Body of pancreas (tissue), 4 donors: ENCODE measurements around the gene SBSN. TPM values are rescaled to one million over a fixed set of nuclear protein-coding genes. Genes with fewer than 3 reads are reported as not detected.

Source experiments
- ATAC-seq: fragments of 150-250 bp; one replicate; pipeline ENCODE4 v1.9.1; 2016
- DNase-seq, 4 donors: peaks; one replicate each; pipeline ENCODE4 v3.0.0-alpha.2; 2019
- H3K27ac ChIP-seq, 4 donors: fragments of 200-600 bp; sonication (generic); 1 replicate in 3 of 4; 2 replicates in 1 of 4; pipeline versions ENCODE4 v1.5.1 to v1.6.1; 2016 to 2019; ENCODE audit warnings: mild to moderate bottlenecking in 1 of 4, mixed read lengths in 1 of 4, moderate library complexity in 1 of 4
- H3K27me3 ChIP-seq, 2 donors: fragments of 200-600 bp; sonication (generic); one replicate each; pipeline ENCODE4 v1.6.0; 2016; ENCODE audit warnings: mild to moderate bottlenecking in 1 of 2
- H3K36me3 ChIP-seq, 2 donors: fragments of 200-600 bp; sonication (generic); replicated peaks in 1 of 2; 2 replicates each; pipeline ENCODE4 v1.5.1; 2016; ENCODE audit warnings: low read depth in 2 of 2; ENCODE audit not compliant: insufficient read depth in 1 of 2
- H3K4me1 ChIP-seq: fragments of 200-600 bp; sonication (generic); one replicate; pipeline ENCODE4 v1.6.0; 2016
- H3K4me3 ChIP-seq, 2 donors: fragments of 200-600 bp; sonication (generic); 1 replicate in 1 of 2; 2 replicates in 1 of 2; pipeline ENCODE4 v1.5.1; 2016 to 2019
- H3K9me3 ChIP-seq, 3 donors: fragments of 200-600 bp; sonication (generic); 1 replicate in 2 of 3; 2 replicates in 1 of 3; pipeline ENCODE4 v1.5.1; 2016
- POLR2A ChIP-seq, 3 donors: fragments of 450-650 bp; IDR thresholded peaks; one replicate each; pipeline ENCODE4 v1.6.1; 2016; ENCODE audit warnings: antibody characterized with exemption in 3 of 3, mild to moderate bottlenecking in 2 of 3
- WGBS, 2 donors: methylation state at CpG; one replicate each; pipeline ENCODE4 v1.1.5; 2017; 5-methylcytosine and 5-hydroxymethylcytosine counted together
- intact Hi-C: fragments of 100-400 bp; cut with DNase I; formaldehyde crosslinking; loops from one replicate; pipeline ENCODE4 v1.15.1; 2023
- total RNA-seq, 2 donors: library from RNA; depleted of rRNA; stranded (reverse); fragments of >200 nt; gene quantifications; one replicate each; pipeline ENCODE4 v1.1.0, GENCODE V29; 2016
- TF ChIP-seq, protein P1 (sequence below), 7 experiments: fragments of 450-650 bp in 4 of 7; fragments of 200-600 bp in 3 of 7; sonication (generic) in 3 of 7; IDR thresholded peaks; one replicate each; pipeline ENCODE4 v1.5.1; 2016 to 2019; ENCODE audit warnings: antibody characterized with exemption in 7 of 7

Gene SBSN
- total RNA-seq, 2 donors from 2014 or later = not detected

DNA sequence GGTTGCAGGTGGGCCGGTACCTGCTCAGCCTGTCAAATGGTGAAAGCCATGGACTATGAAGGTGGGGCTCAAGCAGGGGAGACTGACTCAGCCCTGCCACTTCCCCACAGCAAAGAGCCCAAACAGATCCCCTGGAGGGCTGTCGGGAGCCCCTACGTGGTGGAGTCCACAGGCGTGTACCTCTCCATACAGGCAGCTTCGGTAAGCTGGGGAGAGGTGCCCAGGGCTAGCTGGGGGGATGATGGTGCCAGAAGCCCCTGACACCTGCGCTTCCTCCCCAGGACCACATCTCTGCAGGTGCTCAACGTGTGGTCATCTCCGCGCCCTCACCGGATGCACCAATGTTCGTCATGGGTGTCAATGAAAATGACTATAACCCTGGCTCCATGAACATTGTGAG, 14.1 kb upstream of the SBSN start:
- 93% methylated on average over 11 of the region's 11 CpGs; no CpG with 5 or more reads in 1 of the 2 donors for WGBS, 2 donors
- ATAC-seq (no peak), DNase-seq (no peak)
- Histone ChIP-seq H3K4me3 (no peak overlapping the region), H3K27me3 (no peaks in the 10 kb centered on the region), H3K27ac (no peak overlapping the region), H3K9me3 (no peaks in the 10 kb centered on the region), H3K36me3 (no peaks in the 10 kb centered on the region), H3K4me1 (peaks cover 21% of the 10 kb centered on the region)
- intact Hi-C loops = no loop called here
- TF ChIP-seq, protein P1, sequence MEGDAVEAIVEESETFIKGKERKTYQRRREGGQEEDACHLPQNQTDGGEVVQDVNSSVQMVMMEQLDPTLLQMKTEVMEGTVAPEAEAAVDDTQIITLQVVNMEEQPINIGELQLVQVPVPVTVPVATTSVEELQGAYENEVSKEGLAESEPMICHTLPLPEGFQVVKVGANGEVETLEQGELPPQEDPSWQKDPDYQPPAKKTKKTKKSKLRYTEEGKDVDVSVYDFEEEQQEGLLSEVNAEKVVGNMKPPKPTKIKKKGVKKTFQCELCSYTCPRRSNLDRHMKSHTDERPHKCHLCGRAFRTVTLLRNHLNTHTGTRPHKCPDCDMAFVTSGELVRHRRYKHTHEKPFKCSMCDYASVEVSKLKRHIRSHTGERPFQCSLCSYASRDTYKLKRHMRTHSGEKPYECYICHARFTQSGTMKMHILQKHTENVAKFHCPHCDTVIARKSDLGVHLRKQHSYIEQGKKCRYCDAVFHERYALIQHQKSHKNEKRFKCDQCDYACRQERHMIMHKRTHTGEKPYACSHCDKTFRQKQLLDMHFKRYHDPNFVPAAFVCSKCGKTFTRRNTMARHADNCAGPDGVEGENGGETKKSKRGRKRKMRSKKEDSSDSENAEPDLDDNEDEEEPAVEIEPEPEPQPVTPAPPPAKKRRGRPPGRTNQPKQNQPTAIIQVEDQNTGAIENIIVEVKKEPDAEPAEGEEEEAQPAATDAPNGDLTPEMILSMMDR (IDR thresholded peaks at IDR 0.05) = no peak
- no peak for TF ChIP-seq POLR2A (IDR thresholded peaks at IDR 0.05)

DNA sequence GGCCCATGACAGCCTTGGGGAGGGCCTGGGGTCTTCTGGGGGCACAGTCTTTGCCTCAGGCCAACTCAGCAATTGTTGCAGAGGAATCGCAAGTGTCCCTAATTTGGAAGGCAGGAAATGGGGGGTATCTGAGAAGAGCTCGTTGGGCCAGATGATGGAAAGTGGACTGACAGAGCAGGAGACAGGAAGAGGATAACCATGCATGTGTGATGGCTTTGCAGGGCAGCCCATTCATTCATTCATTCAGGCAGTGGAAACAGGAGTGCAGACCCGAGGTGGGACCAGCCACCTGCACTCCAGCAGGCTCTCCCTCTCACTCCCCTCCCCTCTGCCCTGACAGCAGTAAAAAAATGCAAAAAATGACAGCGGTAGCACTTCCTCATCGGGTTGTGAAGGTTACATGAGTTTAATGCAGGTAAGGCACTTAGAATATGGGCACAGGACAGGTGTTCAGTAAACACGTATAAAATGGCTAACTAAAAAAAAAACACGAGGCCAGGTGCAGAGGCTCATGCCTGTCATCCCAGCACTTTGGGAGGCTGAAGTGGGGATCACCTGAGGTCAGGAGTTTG, 12.3 kb upstream of the SBSN start:
- no peak for ATAC-seq
- intact Hi-C loops = no loop called here
- peaks cover 8% of the 10 kb centered on the region for H3K4me1 ChIP-seq
- H3K27me3 ChIP-seq = no peaks in the 10 kb centered on the region
- no peaks in the 10 kb centered on the region for H3K36me3 ChIP-seq
- H3K9me3 ChIP-seq = no peaks in the 10 kb centered on the region
- no peak for TF ChIP-seq POLR2A (IDR thresholded peaks at IDR 0.05)
- TF ChIP-seq, protein P1 (IDR thresholded peaks at IDR 0.05) = no peak
- H3K27ac ChIP-seq = no peak overlapping the region
- no peak for DNase-seq
- no peak overlapping the region for H3K4me3 ChIP-seq
- WGBS, 2 donors = 66 to 77% methylated on average over 7 of the region's 7 CpGs

DNA sequence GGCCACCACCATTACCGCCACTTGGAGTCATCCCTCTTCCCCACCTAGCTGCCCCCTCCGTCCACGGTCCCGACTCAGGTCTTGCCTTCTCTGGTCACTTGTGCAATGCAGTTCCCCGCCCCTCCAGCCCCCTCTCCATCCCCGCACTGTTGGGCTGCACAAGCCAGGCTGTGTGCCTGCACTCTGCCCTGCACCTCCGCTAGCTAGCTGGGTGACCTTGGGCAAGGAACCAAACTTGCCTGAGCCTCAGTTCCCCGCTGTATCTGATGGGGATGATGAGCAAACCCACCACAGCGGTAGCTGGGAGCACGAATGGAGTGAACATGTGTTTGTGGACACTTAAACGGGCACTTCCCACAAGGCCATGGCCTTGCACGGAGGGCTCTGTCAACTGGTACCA, 11.7 kb upstream of the SBSN start:
- no peak for TF ChIP-seq POLR2A (IDR thresholded peaks at IDR 0.05)
- TF ChIP-seq, protein P1 (IDR thresholded peaks at IDR 0.05) = no peak
- Histone ChIP-seq H3K9me3 (no peaks in the 10 kb centered on the region), H3K4me3 (no peak overlapping the region), H3K4me1 (peaks cover 8% of the 10 kb centered on the region), H3K27ac (no peak overlapping the region), H3K27me3 (no peaks in the 10 kb centered on the region), H3K36me3 (no peaks in the 10 kb centered on the region)
- ATAC-seq = no peak
- no peak for DNase-seq
- intact Hi-C loops = no loop called here
- 86 to 89% methylated on average over 6 to 12 of the region's 12 CpGs for whole genome bisulfite sequencing, 2 donors

DNA sequence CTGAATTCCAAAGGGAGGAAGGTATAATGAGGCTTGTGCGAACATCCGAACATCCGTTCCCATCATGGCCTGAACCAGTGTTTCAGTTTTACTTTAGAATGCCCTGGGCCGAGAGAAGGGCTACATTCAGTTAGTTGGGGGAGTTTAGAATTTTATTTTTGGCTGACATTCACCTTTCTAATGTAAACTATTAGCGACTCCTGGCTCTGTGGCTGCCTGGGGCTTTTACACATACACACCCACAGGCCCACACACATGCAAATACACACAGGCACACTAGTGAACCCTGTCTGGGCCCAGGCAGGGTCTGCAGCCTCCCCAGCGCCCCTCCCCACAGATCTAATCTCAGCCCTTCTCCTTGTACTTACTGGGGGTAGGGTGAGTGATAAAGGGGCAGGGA, 11.2 kb upstream of the SBSN start:
- H3K27ac ChIP-seq = no peak overlapping the region
- no peaks in the 10 kb centered on the region for H3K27me3 ChIP-seq
- TF ChIP-seq, protein P1 (IDR thresholded peaks at IDR 0.05) = no peak
- TF ChIP-seq POLR2A (IDR thresholded peaks at IDR 0.05) = no peak
- no peaks in the 10 kb centered on the region for H3K36me3 ChIP-seq
- H3K9me3 ChIP-seq = no peaks in the 10 kb centered on the region
- no peak overlapping the region for H3K4me3 ChIP-seq
- DNase-seq = no peak
- no peak for ATAC-seq
- intact Hi-C loops = no loop called here
- H3K4me1 ChIP-seq = peaks cover 3% of the 10 kb centered on the region
- WGBS, 2 donors = 70 to 73% methylated on average over 6 of the region's 6 CpGs

DNA sequence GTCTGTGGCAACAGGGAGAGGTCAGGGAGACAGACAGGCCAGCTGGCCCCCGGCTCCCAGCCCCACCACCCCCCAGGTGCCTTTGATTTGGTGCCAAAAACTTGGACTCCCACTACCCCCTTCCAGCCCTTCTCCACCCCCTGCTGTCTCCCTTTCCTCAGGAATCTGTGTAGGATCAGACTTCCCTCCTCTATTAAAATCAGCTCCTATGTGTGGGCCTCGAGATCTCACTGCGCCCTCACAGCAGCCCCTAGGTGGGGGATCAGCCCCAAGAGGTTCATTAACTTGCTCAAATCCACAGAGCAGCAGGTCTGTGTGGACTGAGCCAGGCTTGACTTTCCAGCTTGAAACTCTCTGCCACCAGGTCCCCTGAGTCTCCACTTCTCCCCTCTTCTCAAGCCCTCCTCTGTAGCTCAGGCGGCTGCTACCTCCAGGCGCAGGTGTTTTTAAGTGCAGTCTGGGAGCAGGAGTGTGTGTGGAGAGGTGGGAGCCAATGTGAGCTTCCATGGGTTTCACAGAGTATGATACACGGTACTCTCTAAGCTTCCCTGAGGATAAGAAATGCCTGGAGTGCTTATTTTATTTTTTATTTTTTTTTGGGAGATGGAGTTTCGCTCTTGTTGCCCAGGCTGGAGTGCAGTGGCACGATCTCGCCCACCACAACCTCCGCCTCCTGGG, 6.8 kb upstream of the SBSN start:
- Histone ChIP-seq H3K4me3 (no peak overlapping the region), H3K27me3 (no peaks in the 10 kb centered on the region), H3K4me1 (peaks cover 9% of the 10 kb centered on the region), H3K9me3 (no peaks in the 10 kb centered on the region), H3K36me3 (no peaks in the 10 kb centered on the region), H3K27ac (no peak overlapping the region)
- intact Hi-C loops = no loop called here
- TF ChIP-seq POLR2A (IDR thresholded peaks at IDR 0.05) = no peak
- TF ChIP-seq, protein P1 (IDR thresholded peaks at IDR 0.05) = no peak
- 60 to 68% methylated on average over 10 of the region's 10 CpGs for WGBS, 2 donors
- no peak for ATAC-seq
- no peak for DNase-seq
